OCI-LY1 (cell line): ENCODE results near the gene USP13.

Source experiments
- H2AFZ ChIP-seq: fragments of 200-600 bp; sonication (generic), shearing (Covaris generic); 2 replicates; pipeline ENCODE4 v1.6.0; 2014; ENCODE audit warnings: antibody characterized with exemption, mild to moderate bottlenecking, low read length
- H3F3A ChIP-seq: fragments of 200-600 bp; sonication (generic), shearing (Covaris generic); 2 replicates; pipeline ENCODE4 v1.6.0; 2014; ENCODE audit warnings: mild to moderate bottlenecking, antibody characterized with exemption, low read length, moderate library complexity; ENCODE audit not compliant: insufficient read depth
- H3K27ac ChIP-seq: fragments of 200-600 bp; sonication (generic); 2 replicates; pipeline ENCODE4 v1.5.1; 2014; ENCODE audit warnings: low read length, mixed run types, mild to moderate bottlenecking, low read depth; ENCODE audit not compliant: poor library complexity, severe bottlenecking
- H3K27me3 ChIP-seq: fragments of 200-600 bp; sonication (generic); 2 replicates; pipeline ENCODE4 v1.6.0; 2014; ENCODE audit warnings: antibody characterized with exemption, mild to moderate bottlenecking, low read length, moderate library complexity; ENCODE audit not compliant: insufficient read depth
- H3K36me3 ChIP-seq: fragments of 200-600 bp; sonication (generic); 2 replicates; pipeline ENCODE4 v1.6.1; 2014; ENCODE audit warnings: mild to moderate bottlenecking, antibody characterized with exemption, low read length, moderate library complexity, mixed read lengths; ENCODE audit not compliant: insufficient read depth
- H3K4me1 ChIP-seq: fragments of 200-600 bp; sonication (generic); 2 replicates; pipeline ENCODE4 v1.5.1; 2014; ENCODE audit warnings: mild to moderate bottlenecking, low read length, moderate library complexity; ENCODE audit not compliant: insufficient read depth, severe bottlenecking
- H3K4me2 ChIP-seq: fragments of 200-600 bp; sonication (generic), shearing (Covaris generic); 2 replicates; pipeline ENCODE4 v1.6.1; 2014; ENCODE audit warnings: low read length
- H3K4me3 ChIP-seq: fragments of 200-600 bp; sonication (generic); 2 replicates; pipeline ENCODE4 v1.5.1; 2014; ENCODE audit warnings: low read length, low read depth, mild to moderate bottlenecking, mixed read lengths; ENCODE audit not compliant: poor library complexity, severe bottlenecking
- H3K79me2 ChIP-seq: fragments of 200-600 bp; shearing (Covaris generic); 2 replicates; pipeline ENCODE4 v1.6.1; 2016; ENCODE audit warnings: mixed run types, low read length, mixed read lengths; ENCODE audit not compliant: insufficient read depth
- H3K9ac ChIP-seq: fragments of 200-600 bp; sonication (generic), shearing (Covaris generic); 2 replicates; pipeline ENCODE4 v1.6.1; 2014; ENCODE audit warnings: mild to moderate bottlenecking, low read length, mixed read lengths
- H3K9me2 ChIP-seq: fragments of 200-600 bp; sonication (generic), shearing (Covaris generic); 2 replicates; pipeline ENCODE4 v1.6.1; 2014; ENCODE audit warnings: low read depth, mild to moderate bottlenecking, low read length, mixed read lengths
- H3K9me3 ChIP-seq: fragments of 200-600 bp; shearing (Covaris generic); 2 replicates; pipeline ENCODE4 v1.6.1; 2014; ENCODE audit warnings: low read length, mixed read lengths
- H4K20me1 ChIP-seq: fragments of 200-600 bp; sonication (generic), shearing (Covaris generic); 2 replicates; pipeline ENCODE4 v1.6.0; 2016; ENCODE audit warnings: mild to moderate bottlenecking, low read length; ENCODE audit not compliant: insufficient read depth
- CTCF ChIP-seq: fragments of 200-600 bp; sonication (generic), shearing (Covaris generic); IDR thresholded peaks from 2 replicates; pipeline ENCODE4 v1.5.1; 2017; ENCODE audit warnings: mild to moderate bottlenecking, antibody characterized with exemption, low read length, moderate library complexity, mixed read lengths
- EZH2 ChIP-seq: fragments of 200-600 bp; sonication (generic), shearing (Covaris generic); IDR thresholded peaks from 2 replicates; pipeline ENCODE4 v1.8.0; 2017; ENCODE audit warnings: borderline replicate concordance, mixed run types, mild to moderate bottlenecking, antibody characterized with exemption, low read length, moderate library complexity, mixed read lengths

The USP13 gene

GRCh38 chr3:179668429-179668828 lies 15.6 kb downstream of the USP13 start:
- peaks cover 95% of the 10 kb centered on the region for H3K79me2 ChIP-seq
- peaks cover 12% of the 10 kb centered on the region for H3K36me3 ChIP-seq
- H4K20me1 ChIP-seq: no peaks in the 10 kb centered on the region
- H3K9me2 ChIP-seq: no peaks in the 10 kb centered on the region
- H3K4me3 ChIP-seq: no peak overlapping the region
- H3K27me3 ChIP-seq: no peaks in the 10 kb centered on the region
- no peak overlapping the region for H2AFZ ChIP-seq
- no peak overlapping the region for H3K27ac ChIP-seq
- no peak overlapping the region for H3K9ac ChIP-seq
- H3K4me2 ChIP-seq: no peak overlapping the region
- TF ChIP-seq EZH2 (no peak), CTCF (no peak)
- H3K9me3 ChIP-seq: no peaks in the 10 kb centered on the region
- no peaks in the 10 kb centered on the region for H3F3A ChIP-seq
- H3K4me1 ChIP-seq: peaks cover 7% of the 10 kb centered on the region

GRCh38 chr3:179670311-179670710 lies 17.5 kb downstream of the USP13 start:
- Histone ChIP-seq H3K27ac (no peak overlapping the region), H4K20me1 (no peaks in the 10 kb centered on the region), H3K4me3 (no peak overlapping the region), H3K4me1 (peaks cover 7% of the 10 kb centered on the region), H3K36me3 (peaks cover 13% of the 10 kb centered on the region), H3K79me2 (peaks cover 93% of the 10 kb centered on the region), H3F3A (no peaks in the 10 kb centered on the region), H3K9ac (no peak overlapping the region), H2AFZ (no peak overlapping the region), H3K4me2 (no peak overlapping the region), H3K9me2 (no peaks in the 10 kb centered on the region), H3K9me3 (no peaks in the 10 kb centered on the region), H3K27me3 (no peaks in the 10 kb centered on the region)
- TF ChIP-seq EZH2: no peak
- TF ChIP-seq CTCF: no peak

GRCh38 chr3:179671309-179671708 lies 18.5 kb downstream of the USP13 start:
- Histone ChIP-seq H3K27ac (no peak overlapping the region), H3K36me3 (peaks cover 16% of the 10 kb centered on the region), H4K20me1 (no peaks in the 10 kb centered on the region), H3K9me3 (no peaks in the 10 kb centered on the region), H3K9ac (no peak overlapping the region), H3K4me2 (no peak overlapping the region), H3K79me2 (peaks cover 92% of the 10 kb centered on the region), H3F3A (no peaks in the 10 kb centered on the region), H3K27me3 (no peaks in the 10 kb centered on the region), H3K4me3 (no peak overlapping the region), H3K4me1 (peaks cover 6% of the 10 kb centered on the region), H3K9me2 (no peaks in the 10 kb centered on the region), H2AFZ (no peak overlapping the region)
- TF ChIP-seq EZH2 (no peak), CTCF (no peak)
